NCI-H446 treated with DMSO at 0.1 percent for 48 hours (cell line): ENCODE results near the gene FIZ1.
"Not testable (repeated sequence)": the region's sequence is repeated elsewhere in the genome, so short reads cannot be mapped to it uniquely, and the experiment has no call there.

Experiments used
- DNase-seq: peaks from one replicate; lab custom pipeline; 2025; lab: John Stamatoyannopoulos, UW

Gene FIZ1

GRCh38 chr19:55593096-55593772 lies 6.1 kb downstream of the FIZ1 start:
- DNase-seq, result no peak

- no peak for DNase-seq
Observed at GRCh38 chr19:55592391-55593090, 6.8 kb downstream of the FIZ1 start.

- DNase-seq, result no peak
Observed at GRCh38 chr19:55591555-55591954, 7.8 kb downstream of the FIZ1 start.

- no peak for DNase-seq
Observed at GRCh38 chr19:55590617-55591016, 8.7 kb downstream of the FIZ1 start.

- DNase-seq, result no peak
Observed at GRCh38 chr19:55590109-55590508, 9.2 kb downstream of the FIZ1 start.

GRCh38 chr19:55588738-55589137 lies 10.6 kb downstream of the FIZ1 start:
- DNase-seq, result no peak

- DNase-seq, result peak; percentile 82
Observed at GRCh38 chr19:55586976-55587668, 12.2 kb downstream of the FIZ1 start.

GRCh38 chr19:55585658-55586339 lies 13.5 kb downstream of the FIZ1 start:
- no peak for DNase-seq

GRCh38 chr19:55584871-55585270 lies 14.4 kb downstream of the FIZ1 start:
- no peak for DNase-seq

GRCh38 chr19:55583897-55584296 lies 15.4 kb downstream of the FIZ1 start:
- not testable (repeated sequence) for DNase-seq

- DNase-seq, result not testable (repeated sequence)
Observed at GRCh38 chr19:55582284-55582683, 17.0 kb downstream of the FIZ1 start.

GRCh38 chr19:55581823-55582223 lies 17.5 kb downstream of the FIZ1 start:
- DNase-seq, result no peak

- DNase-seq, result peak; percentile 56
Observed at GRCh38 chr19:55581145-55581822, 18.0 kb downstream of the FIZ1 start.

- peak; percentile 77 for DNase-seq
Observed at GRCh38 chr19:55580628-55581144, 18.6 kb downstream of the FIZ1 start, which contains the start of gene ZNF579. Gene ZNF579 (minus strand): TSS chr19:55580848. CDS start chr19:55579639, 1,209 bp downstream.

GRCh38 chr19:55579766-55580621 lies 19.3 kb downstream of the FIZ1 start:
- DNase-seq, result no peak

GRCh38 chr19:55578761-55579747 lies 20.3 kb downstream of the FIZ1 start:
- no peak for DNase-seq

- DNase-seq, result no peak
Observed at GRCh38 chr19:55578031-55578760, 21.1 kb downstream of the FIZ1 start.

- DNase-seq, result no peak
Observed at GRCh38 chr19:55576746-55577145, 22.6 kb downstream of the FIZ1 start.

- DNase-seq, result not testable (repeated sequence)
Observed at GRCh38 chr19:55573929-55574328, 25.4 kb downstream of the FIZ1 start.
